SK-N-SH treated with all-trans-retinoic acid at 6 μM for 48 hours (cell line): ENCODE data around the gene THOP1.

Source experiments
- ARNTL ChIP-seq: fragments of 450-650 bp; formaldehyde crosslinking; IDR thresholded peaks from 2 replicates; pipeline ENCODE4 v1.5.0; 2020; ENCODE audit warnings: low read depth, mild to moderate bottlenecking, moderate library complexity, borderline replicate concordance
- CREB5 ChIP-seq: fragments of 250-450 bp; sonication (Bioruptor Pico); IDR thresholded peaks from 2 replicates; pipeline ENCODE4 v1.5.1; 2020; ENCODE audit warnings: low read depth, mild to moderate bottlenecking, moderate library complexity
- POU6F1 ChIP-seq: fragments of 250-450 bp; sonication (Bioruptor Pico); IDR thresholded peaks from 2 replicates; pipeline ENCODE4 v1.8.0; 2021; ENCODE audit warnings: low read depth, mild to moderate bottlenecking, moderate library complexity, borderline replicate concordance
- PPARA ChIP-seq: fragments of 250-450 bp; sonication (Bioruptor Pico); IDR thresholded peaks from 2 replicates; pipeline ENCODE4 v1.5.0; 2020; ENCODE audit warnings: mild to moderate bottlenecking, borderline replicate concordance
- SNAI2 ChIP-seq: fragments of 250-450 bp; sonication (Bioruptor Pico); IDR thresholded peaks from 2 replicates; pipeline ENCODE4 v1.5.0; 2020; ENCODE audit warnings: mild to moderate bottlenecking, moderate library complexity
- ZC3H10 ChIP-seq: fragments of 250-450 bp; sonication (Bioruptor Pico); IDR thresholded peaks from 2 replicates; pipeline ENCODE4 v1.5.1; 2021; ENCODE audit warnings: mild to moderate bottlenecking, moderate library complexity
- ZFP3 ChIP-seq: fragments of 250-450 bp; sonication (Bioruptor Pico); IDR thresholded peaks from 2 replicates; pipeline ENCODE4 v1.5.0; 2020; ENCODE audit warnings: mild to moderate bottlenecking, moderate library complexity
- ZFP30 ChIP-seq: fragments of 450-650 bp; formaldehyde crosslinking; IDR thresholded peaks from 2 replicates; pipeline ENCODE4 v1.5.0; 2022; ENCODE audit warnings: mild to moderate bottlenecking, moderate library complexity
- ZNF565 ChIP-seq: fragments of 450-650 bp; formaldehyde crosslinking; conservative IDR thresholded peaks from 2 replicates; pipeline ENCODE4 v1.5.0; 2020; ENCODE audit warnings: low read depth, mild to moderate bottlenecking, moderate library complexity
- ZNF70 ChIP-seq: fragments of 450-650 bp; formaldehyde crosslinking; IDR thresholded peaks from 2 replicates; pipeline ENCODE4 v1.5.0; 2020; ENCODE audit warnings: mild to moderate bottlenecking, moderate library complexity
- TF ChIP-seq, protein P1 (sequence below): fragments of 250-450 bp; sonication (Bioruptor Pico); IDR thresholded peaks from 2 replicates; pipeline ENCODE4 v1.8.0; 2020; ENCODE audit warnings: mild to moderate bottlenecking, moderate library complexity, borderline replicate concordance

GRCh38 chr19:2858864-2859263 lies 73.6 kb downstream of the THOP1 start:
- TF ChIP-seq ZFP3 (CRISPR knock-in tag) (no peak), ARNTL (CRISPR knock-in tag) (no peak), ZNF565 (no peak), ZNF70 (no peak), ZC3H10 (no peak), SNAI2 (CRISPR knock-in tag) (no peak), ZFP30 (CRISPR knock-in tag) (no peak), CREB5 (CRISPR knock-in tag) (no peak), PPARA (CRISPR knock-in tag) (no peak), POU6F1 (no peak)
- TF ChIP-seq, protein P1, sequence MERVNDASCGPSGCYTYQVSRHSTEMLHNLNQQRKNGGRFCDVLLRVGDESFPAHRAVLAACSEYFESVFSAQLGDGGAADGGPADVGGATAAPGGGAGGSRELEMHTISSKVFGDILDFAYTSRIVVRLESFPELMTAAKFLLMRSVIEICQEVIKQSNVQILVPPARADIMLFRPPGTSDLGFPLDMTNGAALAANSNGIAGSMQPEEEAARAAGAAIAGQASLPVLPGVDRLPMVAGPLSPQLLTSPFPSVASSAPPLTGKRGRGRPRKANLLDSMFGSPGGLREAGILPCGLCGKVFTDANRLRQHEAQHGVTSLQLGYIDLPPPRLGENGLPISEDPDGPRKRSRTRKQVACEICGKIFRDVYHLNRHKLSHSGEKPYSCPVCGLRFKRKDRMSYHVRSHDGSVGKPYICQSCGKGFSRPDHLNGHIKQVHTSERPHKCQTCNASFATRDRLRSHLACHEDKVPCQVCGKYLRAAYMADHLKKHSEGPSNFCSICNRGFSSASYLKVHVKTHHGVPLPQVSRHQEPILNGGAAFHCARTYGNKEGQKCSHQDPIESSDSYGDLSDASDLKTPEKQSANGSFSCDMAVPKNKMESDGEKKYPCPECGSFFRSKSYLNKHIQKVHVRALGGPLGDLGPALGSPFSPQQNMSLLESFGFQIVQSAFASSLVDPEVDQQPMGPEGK (CRISPR knock-in tag): no peak
